HG02884 (cell line): ENCODE data around the gene SP1.
"Not testable (repeated sequence)": the region's sequence is repeated elsewhere in the genome, so short reads cannot be mapped to it uniquely, and the experiment has no call there.

ENCODE experiments used
- ATAC-seq: cut with Tn5 transposase; IDR thresholded peaks from one replicate; pipeline ENCODE4 v1.9.1; 2021; ENCODE audit warnings: mild to moderate bottlenecking, moderate library complexity; ENCODE audit not compliant: unreplicated experiment

SP1 gene

DNA sequence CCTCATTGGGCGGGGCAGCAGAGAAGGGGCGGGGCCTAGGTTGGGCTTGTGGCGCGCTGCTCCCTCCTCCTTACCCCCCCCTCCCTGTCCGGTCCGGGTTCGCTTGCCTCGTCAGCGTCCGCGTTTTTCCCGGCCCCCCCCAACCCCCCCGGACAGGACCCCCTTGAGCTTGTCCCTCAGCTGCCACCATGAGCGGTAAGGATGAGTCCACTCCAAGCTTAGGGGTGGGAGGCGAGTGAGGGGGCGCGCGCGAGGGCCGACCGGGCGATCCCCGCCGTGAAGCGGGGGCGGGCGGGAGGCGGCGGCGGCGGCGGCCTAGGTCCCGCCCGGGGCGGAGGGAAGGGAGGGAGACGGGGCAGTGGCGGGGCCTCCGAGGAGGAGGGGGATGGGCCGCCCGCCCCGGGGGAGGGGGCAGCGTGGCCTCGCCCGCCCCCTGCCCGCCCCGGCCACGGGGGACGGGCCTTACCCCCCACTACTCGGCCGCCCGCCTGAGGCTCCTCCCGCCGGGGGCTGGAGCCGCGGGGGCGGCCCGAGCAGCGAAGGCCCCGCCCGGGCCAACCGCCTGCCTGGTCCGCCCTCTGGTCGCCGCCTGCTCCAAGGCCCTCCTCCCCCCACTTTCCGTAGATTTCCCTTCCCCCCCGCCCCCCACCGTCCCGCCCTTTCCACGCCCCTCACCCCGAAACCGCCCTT lies at the start of gene SP1:
SP1 (plus strand) TSS at position 73 of the 690 bp plus-strand sequence; CDS start at position 189, 116 bp downstream.
- peak; percentile 31 for ATAC-seq

DNA sequence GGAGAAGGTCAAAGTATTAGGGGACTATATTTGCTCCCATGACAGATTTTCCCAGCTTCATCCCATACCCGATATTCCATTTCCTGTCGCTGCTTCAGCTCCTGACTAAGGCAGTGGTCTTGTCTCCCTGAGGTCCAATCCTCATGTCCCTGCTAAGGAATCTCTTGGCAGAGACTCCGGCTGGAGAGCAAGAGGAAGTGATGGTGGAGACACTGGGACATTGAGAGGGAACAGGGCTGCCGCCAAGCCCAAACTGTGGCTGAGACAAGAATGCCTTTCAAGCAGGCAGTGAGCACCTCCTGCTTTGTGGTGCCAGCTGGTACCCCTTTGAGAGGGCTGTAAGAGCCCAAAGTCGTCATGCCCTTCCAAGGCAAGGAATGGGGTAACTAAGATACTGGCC lies 49.3 kb upstream of the SP1 start:
- ATAC-seq, result no peak

DNA sequence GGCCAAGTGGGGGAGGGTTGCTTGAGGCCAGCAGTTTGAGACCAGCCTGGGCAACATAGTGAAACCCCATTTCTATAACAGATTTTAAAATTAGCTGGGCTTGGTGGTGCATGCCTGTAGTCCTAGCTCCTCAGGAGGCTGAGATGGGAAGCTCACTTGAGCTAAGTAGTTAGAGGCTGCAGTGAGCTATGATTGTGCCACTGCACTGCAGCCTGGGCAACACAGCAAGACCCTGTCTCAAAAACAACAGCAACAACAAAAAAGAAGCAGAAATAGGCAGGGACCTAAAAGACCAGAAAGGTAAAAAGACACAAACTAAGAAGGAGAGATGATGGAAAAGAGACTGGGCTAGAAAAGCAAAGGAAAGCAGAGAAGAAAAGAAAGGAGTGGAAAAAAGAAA lies 47.6 kb upstream of the SP1 start:
- not testable (repeated sequence) for ATAC-seq

DNA sequence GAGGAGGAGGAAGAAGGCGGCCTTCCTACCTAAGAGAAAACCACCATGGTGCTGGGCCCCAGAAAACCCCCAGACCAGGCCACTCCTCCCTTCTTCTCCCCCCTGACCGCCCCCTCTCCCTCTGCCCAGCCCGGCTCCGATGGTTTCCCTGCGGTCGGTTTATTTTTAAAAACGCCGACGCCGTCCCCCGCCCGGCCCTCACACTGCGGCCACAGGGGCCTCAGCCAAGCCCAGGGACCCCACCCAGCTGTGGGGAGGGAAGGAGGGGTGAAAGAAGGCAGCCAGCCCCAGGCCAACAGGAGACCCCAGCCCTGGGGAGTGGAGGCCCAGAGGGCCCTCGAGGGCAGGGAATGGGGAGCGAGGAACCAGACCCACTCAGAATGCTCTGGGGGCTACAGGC lies 47.2 kb upstream of the SP1 start:
- no peak for ATAC-seq

DNA sequence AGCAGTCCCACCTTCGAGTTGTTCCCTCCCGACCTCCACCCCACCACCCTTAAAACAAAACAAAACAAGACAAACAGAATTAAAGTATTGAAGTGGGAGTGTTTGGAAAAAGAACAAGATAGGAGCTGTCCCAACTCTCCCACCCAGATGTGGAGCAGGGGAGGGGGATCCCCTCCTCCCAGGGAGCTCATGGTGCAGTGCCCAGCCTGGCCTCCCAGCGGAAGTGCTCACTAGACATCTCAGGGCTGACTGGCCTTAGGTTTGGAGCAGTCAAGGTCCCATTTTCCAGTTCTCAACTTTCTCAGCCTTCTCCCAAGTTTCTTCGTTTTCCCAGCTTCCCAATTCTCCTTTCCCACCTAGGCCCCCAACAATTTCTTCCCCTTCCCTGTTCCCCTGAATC lies 46.7 kb upstream of the SP1 start:
- no peak for ATAC-seq

DNA sequence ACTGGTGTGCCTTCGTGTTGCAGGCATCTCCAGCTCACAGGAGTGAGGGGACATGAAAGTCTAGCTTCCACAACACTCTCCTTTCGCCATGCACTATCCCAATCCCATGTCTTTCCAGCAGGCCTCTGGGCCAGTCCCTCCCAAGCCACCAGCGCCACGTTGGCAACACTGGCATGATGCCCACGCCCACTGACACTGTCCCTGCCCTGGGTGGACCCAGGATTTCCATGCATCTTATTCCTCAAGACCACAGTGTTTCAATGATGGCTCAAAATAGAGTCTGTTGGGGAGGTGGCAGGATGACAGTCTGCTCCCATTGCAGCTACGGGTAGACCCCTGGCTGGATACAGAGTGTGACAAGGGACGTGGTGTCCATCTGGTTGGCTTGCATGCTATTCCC lies 46.1 kb upstream of the SP1 start:
- no peak for ATAC-seq

DNA sequence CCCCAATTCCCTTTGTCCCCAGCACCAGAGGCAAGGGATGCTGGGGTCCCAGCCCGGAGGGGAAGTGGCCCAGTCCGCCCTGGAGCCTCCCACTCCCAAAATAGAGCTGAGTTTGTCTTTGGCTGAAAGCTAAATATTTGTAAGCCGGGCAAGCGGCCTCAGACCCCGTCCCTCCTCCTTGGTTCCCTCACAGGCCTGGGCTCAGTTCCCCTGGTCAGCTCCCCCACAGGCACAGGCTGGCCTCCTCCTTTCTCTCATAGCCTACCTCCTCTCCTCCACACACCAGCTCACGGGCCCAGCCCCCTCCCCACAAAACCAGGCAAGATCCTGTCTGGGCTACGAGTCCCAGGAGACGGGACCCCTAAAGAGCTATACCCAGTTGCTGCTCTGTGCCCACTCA lies 45.2 kb upstream of the SP1 start:
- ATAC-seq, result no peak

DNA sequence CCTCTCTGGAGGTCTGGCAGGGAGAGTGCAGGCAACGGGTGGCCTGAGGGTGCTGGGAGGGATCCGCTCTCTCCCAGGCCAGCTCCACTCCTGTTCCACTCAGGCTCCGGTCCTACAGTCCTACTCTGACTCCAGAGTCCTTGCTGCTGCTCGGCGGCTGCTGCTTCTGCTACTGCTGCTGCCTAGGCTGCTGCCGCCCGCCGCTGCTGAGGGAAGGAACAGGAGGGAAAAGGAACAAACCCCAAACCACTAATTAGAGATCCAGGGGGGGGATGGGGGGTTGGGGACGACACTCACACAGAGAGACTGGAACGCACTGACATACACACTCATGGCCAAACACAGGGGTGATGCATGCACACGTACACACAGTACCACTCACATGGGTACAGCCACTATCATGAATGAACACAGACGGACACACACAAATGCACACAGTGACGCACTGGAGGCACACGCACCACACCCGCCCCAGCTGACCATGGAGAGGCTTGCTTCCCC lies 43.7 kb upstream of the SP1 start, which contains the start of gene SP7:
SP7 (minus strand) TSS at position 174 of the 501 bp plus-strand sequence. CDS start 708 bp downstream, outside the sequence.
- ATAC-seq, result no peak

DNA sequence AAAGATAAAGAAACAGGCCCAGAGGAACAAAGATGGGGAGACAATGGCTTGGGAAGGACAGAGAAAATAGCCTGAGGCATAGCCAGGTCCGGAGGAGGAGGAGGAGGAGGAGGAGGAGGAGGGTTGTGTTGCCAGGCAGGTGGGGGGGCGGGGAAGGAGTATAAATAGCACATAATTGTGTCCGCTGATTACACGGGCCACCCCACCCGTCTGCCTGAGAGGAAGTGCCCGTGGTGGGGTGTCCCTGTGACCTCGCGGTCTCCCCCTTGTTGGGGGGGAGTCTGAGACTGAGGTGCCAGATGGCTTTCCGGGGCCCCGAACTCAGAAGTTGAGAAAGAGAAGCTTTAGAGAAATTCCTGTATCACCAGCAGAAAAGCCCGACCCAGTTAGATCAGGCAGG lies 42.0 kb upstream of the SP1 start:
- no peak for ATAC-seq

DNA sequence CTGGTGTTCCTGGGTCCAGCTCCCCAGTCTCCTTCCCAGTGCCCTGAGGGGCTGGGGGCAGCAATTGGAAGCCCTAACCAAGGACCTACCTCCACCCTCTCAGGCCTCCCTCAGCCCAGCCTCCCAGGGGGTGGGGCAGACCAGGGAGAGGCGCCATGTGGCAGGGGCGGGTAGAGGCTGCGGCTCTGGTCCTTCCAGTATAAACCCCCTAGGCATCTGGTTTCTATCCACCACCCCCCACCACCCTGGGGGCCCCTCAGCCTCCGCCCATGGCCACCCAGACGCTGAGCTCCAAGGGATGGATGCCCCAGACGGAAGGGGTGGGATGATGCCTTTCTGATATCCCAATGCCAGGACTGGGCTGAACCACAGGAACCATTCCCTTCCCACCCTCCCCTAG lies 41.1 kb upstream of the SP1 start:
- no peak for ATAC-seq

DNA sequence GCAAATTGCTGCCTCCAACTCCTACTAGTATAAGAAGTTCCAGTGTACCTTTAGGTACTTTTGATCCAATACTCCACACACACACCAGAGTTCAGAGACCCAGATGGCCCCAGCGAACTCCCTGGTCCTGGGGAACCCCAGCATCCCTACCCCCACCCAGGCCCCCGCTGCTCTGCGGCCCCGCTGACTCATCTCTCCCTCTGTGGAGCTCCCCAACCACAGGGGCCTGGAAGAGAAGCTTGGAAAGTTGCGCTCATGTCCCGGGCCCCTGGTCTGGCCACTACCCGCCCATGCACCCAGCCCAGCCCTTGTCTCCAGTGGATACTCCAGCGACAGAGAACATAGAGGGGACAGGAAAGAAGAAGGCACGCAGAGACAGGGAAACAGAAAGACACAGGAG lies 39.6 kb upstream of the SP1 start:
- ATAC-seq, result no peak

DNA sequence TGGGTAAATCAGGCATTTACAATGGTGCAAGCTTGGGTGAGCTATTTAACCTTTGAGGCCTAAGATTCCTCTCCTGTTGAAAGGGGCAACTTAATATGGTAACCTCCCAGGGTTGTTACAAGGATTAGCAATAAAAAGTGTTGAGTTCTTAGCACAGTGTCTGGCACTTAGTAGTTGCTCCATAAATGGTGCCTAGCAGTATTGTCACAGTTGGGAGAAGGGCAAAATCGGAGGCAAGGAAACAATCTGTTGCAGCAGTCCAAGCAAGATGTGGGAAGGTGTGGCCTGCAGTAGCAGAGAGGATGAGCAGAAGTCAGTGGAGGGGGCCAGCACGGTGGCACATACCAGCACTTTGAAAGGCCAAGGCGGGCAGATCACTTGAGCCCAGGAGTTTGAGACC lies 36.5 kb upstream of the SP1 start:
- no peak for ATAC-seq

DNA sequence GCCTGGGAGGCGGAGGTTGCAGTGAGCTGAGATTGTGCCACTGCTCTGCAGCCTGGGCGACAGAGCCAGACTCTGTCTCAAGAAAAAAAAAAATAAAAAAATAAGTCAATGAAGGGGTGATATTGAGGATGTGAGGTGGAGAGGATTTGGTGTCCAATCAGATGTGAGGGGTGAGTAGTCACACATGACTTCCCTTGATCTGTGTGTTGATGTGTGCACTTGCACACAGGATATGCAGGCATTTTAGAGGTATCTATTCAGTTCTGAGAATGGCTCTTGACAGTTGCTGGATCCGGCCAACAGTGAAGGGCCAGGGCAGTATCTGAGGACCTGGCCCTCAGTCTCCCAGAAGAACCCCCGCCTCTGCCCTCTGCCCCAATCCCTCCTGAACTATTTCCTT lies 36.0 kb upstream of the SP1 start:
- no peak for ATAC-seq

DNA sequence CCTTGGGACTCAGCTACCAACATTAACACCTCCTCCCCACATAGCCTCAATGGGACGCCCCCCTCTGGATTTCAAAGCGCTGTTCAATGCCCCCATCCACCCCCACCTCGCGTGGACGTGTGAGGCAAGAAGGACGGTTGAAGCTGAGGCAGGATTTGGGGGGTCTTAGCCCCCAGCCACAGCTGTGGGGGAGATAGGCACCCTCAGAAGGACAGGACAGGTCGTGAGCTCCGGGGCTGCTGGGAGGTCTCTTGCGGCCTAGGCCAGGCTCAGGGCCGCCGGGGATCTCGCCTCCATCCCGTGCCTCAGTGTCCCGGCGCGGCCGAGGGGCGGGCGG lies 35.5 kb upstream of the SP1 start:
- no peak for ATAC-seq

DNA sequence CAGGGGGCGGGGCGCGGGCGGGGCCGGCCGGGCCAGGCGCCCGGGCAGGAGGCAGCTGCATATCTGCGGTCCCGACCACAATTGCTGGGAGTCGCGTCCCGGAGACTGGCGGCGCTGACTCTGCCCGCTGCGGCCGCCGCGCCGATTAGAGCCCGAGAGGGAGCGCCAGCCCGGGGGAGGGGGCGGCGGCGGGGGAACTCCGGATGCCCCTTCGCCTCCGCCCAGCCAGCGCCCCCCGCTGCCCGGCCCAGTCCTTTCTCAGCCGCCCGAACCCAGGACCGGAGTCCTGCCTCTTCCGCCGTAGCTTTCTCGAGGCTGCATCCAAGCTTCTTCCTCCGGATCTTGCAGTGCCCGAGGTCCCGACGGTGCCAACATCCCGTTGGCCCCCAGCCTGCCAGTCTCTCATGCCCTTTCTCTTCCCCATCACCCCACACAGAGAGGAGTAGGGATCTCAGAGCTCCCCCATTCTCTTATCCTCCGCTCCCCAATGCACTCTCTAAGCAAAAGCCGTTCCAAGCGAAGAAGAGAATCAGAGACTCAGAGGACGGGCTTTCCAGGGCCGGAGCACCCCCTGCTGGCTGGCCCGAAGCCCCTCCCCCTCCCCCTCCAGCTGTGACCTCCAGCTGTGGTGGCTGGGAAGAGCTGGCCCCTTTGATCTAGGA lies 35.0 kb upstream of the SP1 start:
- peak; percentile 50 for ATAC-seq

DNA sequence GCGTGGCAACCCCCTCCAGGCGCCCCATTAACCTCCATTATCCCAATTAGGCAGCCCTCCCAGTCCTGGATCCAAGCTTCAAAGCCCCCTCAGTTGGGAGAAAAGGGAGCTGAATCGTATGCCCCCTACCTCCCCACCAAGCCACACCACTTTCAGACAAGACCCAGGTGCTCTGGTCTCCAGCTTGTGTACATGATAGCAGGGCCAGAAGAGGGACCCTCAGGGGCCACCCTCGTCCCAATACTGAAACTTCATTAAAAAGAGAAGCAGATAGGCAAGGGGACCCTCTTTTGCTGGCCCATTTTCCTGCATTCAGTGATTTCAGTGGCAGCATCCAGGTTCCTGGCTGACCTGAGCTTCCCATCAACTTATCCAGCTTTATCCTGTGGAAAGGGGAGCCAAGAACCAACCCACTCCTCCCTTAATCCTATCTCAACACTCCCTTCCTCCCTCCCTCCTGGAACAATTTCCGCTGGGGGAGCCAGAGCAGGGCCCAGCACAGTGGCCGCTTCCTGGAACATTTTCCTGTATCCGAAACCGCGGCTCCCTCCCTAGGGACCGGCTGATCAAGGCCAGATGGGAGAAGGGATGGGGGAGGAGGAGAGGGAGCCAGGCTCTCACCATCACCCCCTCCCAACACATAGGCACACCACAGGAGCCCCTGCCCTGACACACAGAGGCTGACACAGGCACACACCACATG lies 34.3 kb upstream of the SP1 start:
- no peak for ATAC-seq

DNA sequence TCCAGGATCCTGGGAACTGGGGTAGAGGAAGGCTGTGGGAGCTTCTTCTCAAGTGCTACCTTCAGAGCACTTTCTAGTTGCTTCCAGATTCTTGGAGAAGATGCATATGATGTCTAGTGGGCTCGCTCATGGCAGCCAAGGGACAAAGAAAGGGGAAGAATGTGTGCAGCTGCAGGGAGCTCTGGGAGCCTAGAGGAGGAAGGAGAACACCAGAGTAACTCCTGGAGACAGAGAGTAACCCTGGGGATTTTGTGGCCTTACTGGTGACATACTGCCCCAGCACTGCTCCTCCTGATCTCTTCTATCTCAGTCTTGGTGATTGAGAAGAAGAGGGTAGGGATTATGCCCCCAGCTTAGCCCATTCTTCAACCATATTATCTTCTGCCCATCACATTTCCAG lies 33.5 kb upstream of the SP1 start:
- no peak for ATAC-seq

DNA sequence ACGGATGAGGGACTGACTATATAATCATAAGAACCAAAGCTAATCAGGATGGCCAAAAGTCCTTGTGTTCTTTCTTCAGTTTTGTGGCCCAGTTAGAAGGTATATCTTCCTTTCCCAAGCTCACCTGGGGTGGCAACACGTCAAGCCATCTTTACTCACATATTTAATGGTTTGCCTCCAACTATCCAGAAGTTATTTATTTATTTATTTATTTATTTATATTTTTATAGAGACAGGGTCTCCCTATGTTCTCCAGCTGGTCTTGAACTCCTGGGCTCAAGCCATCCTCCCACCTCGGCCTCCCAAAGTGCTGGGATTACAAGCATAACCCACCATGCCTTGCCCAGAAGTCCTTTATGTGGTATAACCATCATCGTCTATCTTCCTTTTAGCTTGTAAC lies 32.1 kb upstream of the SP1 start:
- ATAC-seq, result no peak

DNA sequence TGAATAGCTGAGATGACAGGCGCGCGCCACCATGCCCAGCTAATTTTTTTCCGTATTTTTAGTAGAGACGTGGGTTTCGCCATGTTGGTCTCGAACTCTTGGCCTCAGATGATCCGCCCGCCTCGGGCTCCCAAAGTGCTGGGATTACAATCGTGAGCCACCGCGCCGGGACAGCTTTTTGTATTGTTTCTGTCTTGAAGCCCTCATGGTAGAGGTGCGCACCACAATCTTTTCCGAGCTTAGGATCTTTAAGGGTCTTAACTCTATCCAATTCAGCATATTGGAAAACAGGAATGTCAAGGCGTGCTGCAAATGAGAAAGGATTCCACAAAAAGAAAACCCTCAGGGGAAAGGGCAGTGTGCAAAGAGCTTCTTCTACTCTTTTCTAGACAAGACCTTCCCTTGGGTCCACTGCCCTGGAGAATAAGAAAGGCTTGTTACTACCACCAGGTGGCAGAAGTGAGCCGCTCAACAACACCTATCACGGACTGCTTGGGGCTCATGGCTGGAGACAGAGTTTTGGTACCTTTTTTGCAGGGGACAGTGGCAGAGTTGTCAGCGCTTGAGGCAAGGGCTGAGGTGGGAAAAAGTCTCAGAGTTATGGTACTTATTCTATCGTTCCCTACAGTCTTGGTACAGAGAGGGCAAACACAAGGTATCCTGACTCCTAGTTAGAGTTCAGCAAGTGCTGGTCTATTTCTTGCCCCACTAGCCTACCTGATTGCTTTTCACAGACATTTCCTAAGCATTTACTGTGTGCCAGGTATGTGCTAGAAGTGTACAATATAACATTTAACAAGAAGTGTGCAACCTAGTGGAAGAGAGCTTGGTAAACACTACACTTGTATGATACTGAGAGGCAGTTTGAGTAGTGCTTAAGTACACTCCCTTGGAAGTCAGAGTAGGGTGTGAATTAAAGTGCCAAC lies 27.4 kb upstream of the SP1 start:
- ATAC-seq, result peak; percentile 62

DNA sequence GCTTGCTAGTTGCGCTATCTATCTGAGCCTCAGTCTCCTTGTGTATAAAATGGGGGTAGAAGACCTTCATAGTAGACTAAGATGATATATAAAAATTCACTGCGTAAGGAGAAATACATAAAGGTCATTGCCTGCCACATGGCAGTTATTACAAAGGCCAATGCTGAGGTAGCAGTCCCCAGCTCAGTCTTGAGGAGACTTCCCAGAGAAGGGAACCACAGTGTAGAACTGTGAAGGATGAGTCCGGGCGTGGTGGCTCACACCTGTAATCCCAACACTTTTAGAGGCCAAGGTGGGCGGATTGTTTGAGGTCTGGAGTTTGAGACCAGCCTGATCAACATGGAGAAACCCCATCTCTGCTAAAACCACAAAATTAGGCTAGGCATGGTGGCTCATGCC lies 26.7 kb upstream of the SP1 start:
- ATAC-seq, result no peak

DNA sequence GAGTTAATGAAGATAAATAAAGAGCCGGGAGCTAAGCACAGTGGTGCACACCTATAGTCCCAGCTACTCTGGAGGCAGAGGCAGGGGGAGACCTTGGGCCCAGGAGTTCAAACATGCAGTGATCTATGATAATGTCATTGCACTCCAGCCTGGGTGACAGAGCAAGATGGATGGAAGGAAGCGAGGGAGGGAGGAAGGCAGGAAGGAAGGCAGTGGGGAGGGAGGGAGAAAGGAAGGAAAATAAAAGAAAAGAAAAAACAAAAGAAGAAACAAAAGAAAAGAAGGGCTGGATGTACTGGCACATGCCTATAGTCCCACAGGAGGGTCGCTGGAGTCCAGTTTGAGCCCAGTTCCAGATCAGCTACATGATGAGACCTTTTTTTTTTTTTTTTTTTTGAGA lies 24.9 kb upstream of the SP1 start:
- no peak for ATAC-seq
